ENCODE measurements around the gene KAT6B. TPM values are rescaled to one million over a fixed set of nuclear protein-coding genes. Genes with fewer than 3 reads are reported as not detected.

KAT6B gene
- total RNA-seq, 4 donors from 2014 or later = 50.0 to 75.8 (median 57.5) TPM

DNA sequence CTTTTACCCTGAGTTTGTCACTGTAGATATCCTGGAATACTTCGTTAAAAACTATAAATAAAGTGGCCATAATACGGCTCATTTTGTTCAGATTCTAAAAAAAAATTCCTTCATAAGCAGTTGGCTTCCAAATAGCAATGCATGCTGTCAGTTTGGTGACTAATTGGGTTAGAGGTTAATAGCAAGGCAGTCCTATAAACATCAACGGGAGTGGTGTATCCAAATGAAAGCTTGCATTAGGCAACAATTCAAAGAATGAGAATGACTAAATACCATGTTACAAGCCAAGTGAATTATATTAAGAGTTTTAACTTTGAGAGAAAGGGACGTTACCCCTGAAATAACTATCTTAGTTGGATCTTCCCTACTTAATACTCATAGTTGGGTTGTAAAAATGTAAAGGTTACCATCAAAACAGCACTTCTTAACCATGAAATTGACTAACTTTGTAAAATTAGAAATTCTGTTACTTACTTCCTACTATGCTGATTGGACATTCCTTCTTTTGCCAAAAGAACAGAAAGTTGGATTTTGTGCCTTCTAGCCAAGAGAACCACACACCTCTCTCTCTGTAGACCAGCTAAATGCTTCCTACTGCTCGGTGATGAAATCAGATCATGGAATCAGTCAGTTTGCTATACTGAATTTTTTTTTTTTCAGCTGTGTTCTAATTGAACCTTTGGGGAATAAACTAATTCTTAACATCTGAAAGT is 98.0 kb downstream of the KAT6B start:
- H3K9me3 ChIP-seq = no peaks in the 10 kb centered on the region
- peaks cover 65 to 83% (median 82%) of the 10 kb centered on the region in 4 donors for H3K4me1 ChIP-seq
- peak overlapping the region; percentile 10 to 26 (median 18) for H3K4me3 ChIP-seq
- peak overlapping the region; percentile 79 to 87 (median 86) for H3K27ac ChIP-seq (replicated peaks in 1 of 4)
- no peaks in the 10 kb centered on the region for H3K27me3 ChIP-seq
- TF ChIP-seq POLR2AphosphoS5 (IDR thresholded peaks at IDR 0.05) (peak in 1 of 2 donors; percentile 78), EP300 (IDR thresholded peaks at IDR 0.05) (no peak)
- H3K36me3 ChIP-seq = no peaks in the 10 kb centered on the region
- 14% methylated on average over 5 of the region's 5 CpGs for WGBS
- intact Hi-C loops (cut with DNase I) = loop anchor here (5.0 kb wide), 1 partner anchor 97 kb away; the partner anchor contains the start of gene KAT6B
- DNase-seq (ENCODE audit: extremely low spot score) = no peak

DNA sequence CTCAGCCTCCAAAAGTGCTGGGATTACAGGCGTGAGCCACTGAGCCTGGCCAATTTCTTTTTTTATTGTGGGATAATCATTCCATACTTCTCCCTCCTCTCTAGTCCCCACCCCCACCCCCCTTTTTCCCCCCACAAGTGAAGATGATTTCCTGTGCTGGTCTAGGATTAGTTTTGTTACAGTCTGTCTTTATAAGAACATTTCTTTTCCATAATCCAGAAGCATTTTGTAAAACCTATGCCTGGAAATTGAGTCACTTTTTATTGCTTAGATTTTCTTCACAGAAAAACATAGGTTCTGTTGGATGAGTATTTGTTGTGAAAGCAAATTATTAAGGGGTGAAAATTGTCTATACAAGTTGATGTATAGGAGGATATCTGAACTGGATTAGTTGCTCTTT is 98.9 kb downstream of the KAT6B start:
- DNase-seq (ENCODE audit: extremely low spot score) = no peak
- peaks cover 65 to 92% (median 89%) of the 10 kb centered on the region in 4 donors for H3K4me1 ChIP-seq
- TF ChIP-seq POLR2A (IDR thresholded peaks at IDR 0.05; ENCODE audit: low read depth) (no peak), POLR2AphosphoS5 (IDR thresholded peaks at IDR 0.05) (no peak), EP300 (IDR thresholded peaks at IDR 0.05) (no peak)
- TF ChIP-seq, protein P1, sequence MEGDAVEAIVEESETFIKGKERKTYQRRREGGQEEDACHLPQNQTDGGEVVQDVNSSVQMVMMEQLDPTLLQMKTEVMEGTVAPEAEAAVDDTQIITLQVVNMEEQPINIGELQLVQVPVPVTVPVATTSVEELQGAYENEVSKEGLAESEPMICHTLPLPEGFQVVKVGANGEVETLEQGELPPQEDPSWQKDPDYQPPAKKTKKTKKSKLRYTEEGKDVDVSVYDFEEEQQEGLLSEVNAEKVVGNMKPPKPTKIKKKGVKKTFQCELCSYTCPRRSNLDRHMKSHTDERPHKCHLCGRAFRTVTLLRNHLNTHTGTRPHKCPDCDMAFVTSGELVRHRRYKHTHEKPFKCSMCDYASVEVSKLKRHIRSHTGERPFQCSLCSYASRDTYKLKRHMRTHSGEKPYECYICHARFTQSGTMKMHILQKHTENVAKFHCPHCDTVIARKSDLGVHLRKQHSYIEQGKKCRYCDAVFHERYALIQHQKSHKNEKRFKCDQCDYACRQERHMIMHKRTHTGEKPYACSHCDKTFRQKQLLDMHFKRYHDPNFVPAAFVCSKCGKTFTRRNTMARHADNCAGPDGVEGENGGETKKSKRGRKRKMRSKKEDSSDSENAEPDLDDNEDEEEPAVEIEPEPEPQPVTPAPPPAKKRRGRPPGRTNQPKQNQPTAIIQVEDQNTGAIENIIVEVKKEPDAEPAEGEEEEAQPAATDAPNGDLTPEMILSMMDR (IDR thresholded peaks at IDR 0.05) = no peak
- peak overlapping the region in 2 of 4 donors; percentile 20 to 26 for H3K4me3 ChIP-seq
- no peaks in the 10 kb centered on the region for H3K9me3 ChIP-seq
- no peaks in the 10 kb centered on the region for H3K36me3 ChIP-seq
- intact Hi-C loops (cut with DNase I) = no loop called here
- H3K27me3 ChIP-seq = no peaks in the 10 kb centered on the region
- H3K27ac ChIP-seq (replicated peaks in 1 of 4) = peak overlapping the region; percentile 79 to 87 (median 86)
- WGBS = 45% methylated on average over 1 of the region's 1 CpG

DNA sequence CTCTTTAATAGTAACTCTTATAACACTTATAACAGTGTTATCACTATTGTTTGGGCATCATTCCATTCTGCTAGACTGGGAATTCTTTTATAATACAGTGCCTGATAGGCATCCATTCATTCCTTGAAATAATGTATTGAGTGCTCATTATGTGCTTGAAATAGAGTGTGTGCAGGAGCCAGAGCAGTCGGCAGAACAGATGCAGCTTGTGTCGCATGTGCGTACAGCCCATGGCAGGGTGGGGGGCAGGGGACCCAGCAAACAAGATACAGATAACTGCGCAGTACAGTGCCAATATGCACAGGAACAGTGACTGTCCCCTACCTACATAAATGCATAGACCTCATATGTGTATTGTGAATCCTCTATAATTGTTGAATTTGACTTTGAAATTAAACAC is 99.3 kb downstream of the KAT6B start:
- Histone ChIP-seq H3K4me3 (no peak overlapping the region), H3K9me3 (no peaks in the 10 kb centered on the region), H3K27me3 (no peaks in the 10 kb centered on the region), H3K27ac (replicated peaks in 1 of 4) (peak overlapping the region; percentile 79 to 87 (median 86)), H3K4me1 (peaks cover 65 to 96% (median 93%) of the 10 kb centered on the region in 4 donors), H3K36me3 (no peaks in the 10 kb centered on the region)
- TF ChIP-seq, protein P1 (IDR thresholded peaks at IDR 0.05) = no peak
- TF ChIP-seq POLR2AphosphoS5 (IDR thresholded peaks at IDR 0.05) = no peak
- DNase-seq (ENCODE audit: extremely low spot score) = no peak
- intact Hi-C loops (cut with DNase I) = no loop called here
- WGBS = 74% methylated on average over 4 of the region's 4 CpGs

DNA sequence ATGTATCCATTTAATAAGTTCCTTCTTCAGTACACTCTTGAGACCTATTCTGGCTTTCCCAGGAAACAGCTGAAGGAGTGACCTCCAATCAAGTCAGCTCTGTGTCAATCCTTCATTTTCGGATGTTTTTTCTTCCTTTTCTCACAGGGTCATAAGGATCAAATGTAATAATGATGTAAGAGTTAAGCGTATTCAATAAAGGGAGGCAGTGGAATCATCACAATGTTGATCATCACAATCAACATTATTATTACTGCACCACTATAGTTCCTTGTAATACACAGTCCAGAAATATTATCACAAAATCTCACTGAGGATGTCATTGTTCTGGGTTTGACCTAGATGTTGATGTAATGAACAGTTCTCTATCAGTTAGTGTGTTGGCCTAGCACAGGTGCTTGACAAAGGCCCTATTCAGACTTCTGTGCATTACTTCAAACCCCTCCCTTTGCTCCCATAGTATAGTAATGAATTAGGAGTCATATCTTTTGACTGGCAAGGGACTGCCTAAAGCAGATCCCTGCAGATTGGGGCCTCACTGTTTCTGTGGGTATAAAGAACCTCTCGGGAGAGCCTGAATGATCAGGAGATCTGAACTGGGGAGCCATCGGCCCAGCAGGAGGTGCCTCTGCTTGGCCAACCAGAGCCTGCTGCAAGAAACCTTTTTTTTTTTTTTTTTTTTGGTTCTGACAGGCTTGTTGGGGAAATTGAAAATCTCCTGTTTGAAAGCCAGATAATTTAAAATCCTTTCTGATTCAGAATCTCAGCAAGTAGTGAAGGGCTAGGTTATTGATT is 100.6 kb downstream of the KAT6B start:
- no peak for DNase-seq (ENCODE audit: extremely low spot score)
- Histone ChIP-seq H3K4me3 (no peak overlapping the region), H3K27me3 (no peaks in the 10 kb centered on the region), H3K4me1 (peaks cover 62 to 100% (median 96%) of the 10 kb centered on the region in 4 donors), H3K36me3 (no peaks in the 10 kb centered on the region), H3K9me3 (no peaks in the 10 kb centered on the region), H3K27ac (replicated peaks in 1 of 4) (peak overlapping the region; percentile 79 to 87 (median 86))
- TF ChIP-seq POLR2AphosphoS5 (IDR thresholded peaks at IDR 0.05) = no peak
- no peak for TF ChIP-seq POLR2A (IDR thresholded peaks at IDR 0.05; ENCODE audit: low read depth)
- TF ChIP-seq EP300 (IDR thresholded peaks at IDR 0.05) = no peak
- TF ChIP-seq, protein P1 (IDR thresholded peaks at IDR 0.05) = no peak
- intact Hi-C loops (cut with DNase I) = no loop called here
- 79% methylated on average over 4 of the region's 4 CpGs for WGBS

DNA sequence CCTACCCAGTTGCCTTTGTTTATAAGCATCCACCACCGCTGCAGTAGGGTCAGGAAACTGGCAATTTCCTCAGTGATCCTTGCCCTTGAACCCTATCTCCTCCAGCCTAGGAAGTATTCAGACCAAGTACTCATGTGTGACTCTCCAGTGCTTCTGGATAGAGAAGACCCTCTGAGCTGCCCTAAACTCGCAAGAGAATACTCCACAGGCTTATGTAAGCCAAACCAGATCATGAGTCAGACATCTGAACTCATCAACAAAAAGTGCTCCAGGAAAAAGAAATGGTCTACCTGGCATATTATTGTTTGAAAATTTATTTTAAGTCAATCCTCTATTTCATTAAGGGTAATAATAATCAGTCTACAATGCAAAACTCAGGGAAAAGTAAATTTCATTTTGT is 101.3 kb downstream of the KAT6B start:
- 53% methylated on average over 2 of the region's 2 CpGs for WGBS
- Histone ChIP-seq H3K9me3 (no peaks in the 10 kb centered on the region), H3K4me3 (no peak overlapping the region), H3K36me3 (no peaks in the 10 kb centered on the region), H3K27ac (replicated peaks in 1 of 4) (peak overlapping the region; percentile 79 to 87 (median 86)), H3K4me1 (peaks cover 59 to 98% (median 96%) of the 10 kb centered on the region in 4 donors), H3K27me3 (no peaks in the 10 kb centered on the region)
- TF ChIP-seq POLR2A (IDR thresholded peaks at IDR 0.05; ENCODE audit: low read depth) = no peak
- TF ChIP-seq POLR2AphosphoS5 (IDR thresholded peaks at IDR 0.05) = no peak
- no peak for TF ChIP-seq EP300 (IDR thresholded peaks at IDR 0.05)
- TF ChIP-seq, protein P1 (IDR thresholded peaks at IDR 0.05) = no peak
- DNase-seq (ENCODE audit: extremely low spot score) = no peak
- intact Hi-C loops (cut with DNase I) = no loop called here
